HepG2 (cell line): Measurements from ENCODE around the gene TUBB. TPM values are rescaled to one million over a fixed set of nuclear protein-coding genes. Genes with fewer than 3 reads are reported as not detected.
A peak's percentile ranks its signal among the peaks of the same experiment; 100 is the strongest.

ENCODE experiments used
- ARID3A ChIP-seq: IDR thresholded peaks from 2 replicates; pipeline ENCODE4 v1.6.1; 2012; ENCODE audit warnings: low read depth, low read length, improper control_type of control experiment
- ATAD3A ChIP-seq: sonication (generic); formaldehyde crosslinking; IDR thresholded peaks from 2 replicates; pipeline ENCODE4 v1.4.0; 2020; ENCODE audit warnings: missing genetic modification reagents
- ATF6 ChIP-seq: sonication (generic); formaldehyde crosslinking; conservative IDR thresholded peaks from 2 replicates; pipeline ENCODE4 v1.4.0; 2020; ENCODE audit warnings: missing genetic modification reagents
- ATM ChIP-seq: fragments of 450-650 bp; IDR thresholded peaks from 2 replicates; pipeline ENCODE4 v1.7.1; 2017; ENCODE audit warnings: mild to moderate bottlenecking, borderline replicate concordance
- CREM ChIP-seq, 2 experiments: sonication (generic) in 1 of 2; formaldehyde crosslinking in 1 of 2; IDR thresholded peaks; 2 replicates each; pipeline versions ENCODE4 v1.4.0 to v1.6.1; 2016 to 2020; ENCODE audit warnings: antibody characterized with exemption in 1 of 2, mild to moderate bottlenecking in 1 of 2, missing genetic modification reagents in 1 of 2
- DMAP1 ChIP-seq: IDR thresholded peaks from 2 replicates; pipeline ENCODE4 v1.6.1; 2016
- FOXA3 ChIP-seq: IDR thresholded peaks from 2 replicates; pipeline ENCODE4 v1.6.1; 2016; ENCODE audit warnings: missing genetic modification reagents, missing compliant biosample characterization
- HOXD1 ChIP-seq: sonication (generic); formaldehyde crosslinking; IDR thresholded peaks from 2 replicates; pipeline ENCODE4 v1.5.0; 2020; ENCODE audit warnings: missing genetic modification reagents
- NR2F1 ChIP-seq, 2 experiments: fragments of 450-650 bp in 1 of 2; formaldehyde crosslinking in 1 of 2; IDR thresholded peaks; 2 replicates each; pipeline versions ENCODE4 v1.5.0 to v1.6.1; 2016 to 2020; ENCODE audit warnings: mild to moderate bottlenecking in 1 of 2, missing compliant biosample characterization in 1 of 2, missing genetic modification reagents in 1 of 2, moderate library complexity in 1 of 2
- PAF1 ChIP-seq: IDR thresholded peaks from 2 replicates; pipeline ENCODE4 v1.6.1; 2016; ENCODE audit warnings: missing genetic modification reagents, missing compliant biosample characterization
- PCBP1 ChIP-seq: fragments of 200-400 bp; formaldehyde crosslinking; IDR thresholded peaks from 2 replicates; pipeline ENCODE4 v1.6.1; 2017; ENCODE audit warnings: mild to moderate bottlenecking, low read depth, low read length, borderline replicate concordance
- PHF5A ChIP-seq: IDR thresholded peaks from one replicate; pipeline ENCODE4 v1.6.1; 2018; ENCODE audit warnings: low read depth, missing genetic modification reagents; ENCODE audit not compliant: unreplicated experiment
- POLR2A ChIP-seq, 2 experiments: IDR thresholded peaks; 2 replicates each; pipeline ENCODE4 v1.6.1; 2011; ENCODE audit warnings: low read depth in 2 of 2, low read length in 2 of 2, mild to moderate bottlenecking in 1 of 2, moderate library complexity in 1 of 2; ENCODE audit not compliant: insufficient read depth in 1 of 2
- PRPF4 ChIP-seq: fragments of 200-400 bp; formaldehyde crosslinking; IDR thresholded peaks from 2 replicates; pipeline ENCODE4 v1.6.1; 2016; ENCODE audit warnings: low read length, low read depth; ENCODE audit not compliant: poor library complexity, severe bottlenecking
- RAD21 ChIP-seq: fragments of 450-650 bp; formaldehyde crosslinking; IDR thresholded peaks from 2 replicates; pipeline ENCODE4 v1.5.0; 2020; ENCODE audit warnings: mild to moderate bottlenecking
- SKIL ChIP-seq: sonication (generic); formaldehyde crosslinking; IDR thresholded peaks from 2 replicates; pipeline ENCODE4 v1.8.0; 2022; ENCODE audit warnings: missing genetic modification reagents, mild to moderate bottlenecking, moderate library complexity, borderline replicate concordance
- SRF ChIP-seq: IDR thresholded peaks from 2 replicates; pipeline ENCODE4 v1.6.1; 2011; ENCODE audit warnings: mild to moderate bottlenecking, low read depth, low read length, moderate library complexity
- SSRP1 ChIP-seq: IDR thresholded peaks from 2 replicates; pipeline ENCODE4 v1.6.1; 2016; ENCODE audit warnings: control low read depth
- ZC3H13 ChIP-seq: sonication (generic); formaldehyde crosslinking; IDR thresholded peaks from 2 replicates; pipeline ENCODE4 v1.8.1; 2023; ENCODE audit warnings: mild to moderate bottlenecking, missing genetic modification reagents, moderate library complexity
- ZFAT ChIP-seq: sonication (generic); formaldehyde crosslinking; conservative IDR thresholded peaks from 2 replicates; pipeline ENCODE4 v1.8.1; 2023; ENCODE audit warnings: missing genetic modification reagents, inconsistent platforms
- ZMAT3 ChIP-seq: sonication (generic); formaldehyde crosslinking; conservative IDR thresholded peaks from 2 replicates; pipeline ENCODE4 v1.7.0; 2021; ENCODE audit warnings: missing genetic modification reagents
- ZNF138 ChIP-seq: sonication (generic); formaldehyde crosslinking; IDR thresholded peaks from 2 replicates; pipeline ENCODE4 v1.5.0; 2020; ENCODE audit warnings: mild to moderate bottlenecking, low read depth, missing genetic modification reagents
- ZNF207 ChIP-seq: fragments of 450-650 bp; IDR thresholded peaks from 2 replicates; pipeline ENCODE4 v1.6.1; 2016; ENCODE audit warnings: antibody characterized with exemption, borderline replicate concordance
- ZNF251 ChIP-seq: sonication (generic); formaldehyde crosslinking; IDR thresholded peaks from 2 replicates; pipeline ENCODE4 v1.9.0; 2021; ENCODE audit warnings: mild to moderate bottlenecking, missing genetic modification reagents
- ZNF337 ChIP-seq: sonication (generic); formaldehyde crosslinking; IDR thresholded peaks from 2 replicates; pipeline ENCODE4 v1.5.1; 2020; ENCODE audit warnings: missing genetic modification reagents, low read depth, mild to moderate bottlenecking, borderline replicate concordance
- ZNF547 ChIP-seq: sonication (generic); formaldehyde crosslinking; IDR thresholded peaks from 2 replicates; pipeline ENCODE4 v1.5.1; 2020; ENCODE audit warnings: mild to moderate bottlenecking, missing genetic modification reagents
- polyA plus RNA-seq, 8 experiments: library from polyadenylated mRNA; depleted of rRNA in 3 of 8; stranded (reverse) in 7 of 8; unstranded in 1 of 8; fragments of >200 nt; fragmentation: Illumina TruSeq in 4 of 8; extraction: Trizol in 4 of 8; gene quantifications; 2 replicates each; pipeline versions ENCODE4 v1.2.1 to v1.2.3, GENCODE V29; 2011 to 2016; ENCODE audit warnings: low read depth in 4 of 8, missing spikeins in 1 of 8, mixed read lengths in 1 of 8; ENCODE audit not compliant: insufficient read depth in 1 of 8
- total RNA-seq, 5 experiments: library from RNA; depleted of rRNA; stranded (reverse); fragments of >200 nt; fragmentation: Illumina TruSeq; extraction: Trizol; gene quantifications; 2 replicates each; pipeline ENCODE4 v1.2.3, GENCODE V29; 2016; ENCODE audit warnings: low read depth in 1 of 5

TUBB gene
- total and polyA plus RNA-seq, 2 of the 13 experiments (the other 11 are each of a cell fraction or from before 2014, with no cell fraction given) = 911 to 1,163 TPM

- TF ChIP-seq SKIL (no peak), ZNF547 (peak; percentile 70; the same call in 1 of the 2 replicates), ATF6 (CRISPR knock-in tag) (0 out of 2 replicates have a peak, but pooled peaks have one; percentile 59), ZMAT3 (CRISPR knock-in tag) (0 out of 2 replicates have a peak, but pooled peaks have one; percentile 32), ATAD3A (CRISPR knock-in tag) (no peak), POLR2A (IDR thresholded peaks at IDR 0.05; ENCODE audit: insufficient read depth in 1 of 2, low read depth in 2 of 2, low read length in 2 of 2) (no peak), ZNF207 (no peak), CREM (IDR thresholded peaks at IDR 0.05) (no peak), CREM (CRISPR knock-in tag; IDR thresholded peaks at IDR 0.05) (no peak), FOXA3 (peak; percentile 45; the same call in 1 of the 2 replicates), ZC3H13 (CRISPR knock-in tag) (0 out of 2 replicates have a peak, but pooled peaks have one; percentile 38), ZNF251 (CRISPR knock-in tag) (no peak), ARID3A (peak; percentile 49), ATM (no peak), ZNF138 (CRISPR knock-in tag) (no peak), HOXD1 (no peak), ZNF337 (CRISPR knock-in tag) (no peak), NR2F1 (CRISPR knock-in tag; IDR thresholded peaks at IDR 0.05) (no peak), SRF (0 out of 2 replicates have a peak, but pooled peaks have one; percentile 15), ZFAT (no peak), PHF5A (CRISPR knock-in tag) (peak; percentile 47), PCBP1 (no peak), PRPF4 (no peak), DMAP1 (CRISPR knock-in tag) (no peak; the same call in 1 of the 2 replicates), RAD21 (CRISPR knock-in tag) (peak; percentile 99), SSRP1 (CRISPR knock-in tag) (peak; percentile 96), PAF1 (CRISPR knock-in tag) (no peak)
Measured at GRCh38 chr6:30678964-30679726, 41.0 kb upstream of the TUBB start (continued).
